A673 (cell line): ENCODE measurements around the gene ZNF518B. TPM values are rescaled to one million over a fixed set of nuclear protein-coding genes. Genes with fewer than 3 reads are reported as not detected.

Experiments
- BruUV-seq: library from RNA; stranded (reverse); fragments of 400-500 nt; replicated peaks from 2 replicates; lab custom pipeline; 2021; lab: Mats Ljungman, UMichigan
- CTCF ChIA-PET: fragments of 300-600 bp; sonication (Branson Sonifier 250); formaldehyde crosslinking; loops from one replicate; lab custom pipeline; 2022; ENCODE audit warnings: antibody characterized with exemption; lab: Charles Lee
- POLR2A ChIA-PET: fragments of 300-600 bp; sonication (Branson Sonifier 250); formaldehyde crosslinking; loops from one replicate; lab custom pipeline; 2022; ENCODE audit warnings: antibody characterized with exemption; ENCODE audit not compliant: low non-redundant PET; lab: Charles Lee
- DNase-seq: peaks from one replicate; pipeline ENCODE4 v3.0.0-alpha.2; 2015; ENCODE audit warnings: low spot score
- H3K27ac ChIP-seq: fragments of 200-600 bp; sonication (generic); 2 replicates; pipeline ENCODE4 v1.5.1; 2016; ENCODE audit warnings: mixed run types, low read depth, mild to moderate bottlenecking, mixed read lengths, antibody characterized with exemption, low read length; ENCODE audit not compliant: poor library complexity, severe bottlenecking
- H3K27me3 ChIP-seq: fragments of 200-600 bp; sonication (generic); replicated peaks from 2 replicates; pipeline ENCODE4 v1.6.1; 2017; ENCODE audit warnings: mixed run types, low read depth, mild to moderate bottlenecking, mixed read lengths, antibody characterized with exemption, low read length; ENCODE audit not compliant: insufficient read depth, poor library complexity
- H3K36me3 ChIP-seq: fragments of 200-600 bp; sonication (generic); 2 replicates; pipeline ENCODE4 v1.6.1; 2016; ENCODE audit warnings: mixed run types, mild to moderate bottlenecking, mixed read lengths, antibody characterized with exemption, low read length; ENCODE audit not compliant: insufficient read depth, poor library complexity, severe bottlenecking
- H3K4me1 ChIP-seq: fragments of 200-600 bp; sonication (generic); 2 replicates; pipeline ENCODE4 v1.6.1; 2017; ENCODE audit warnings: mixed run types, mild to moderate bottlenecking, mixed read lengths, antibody characterized with exemption, low read length; ENCODE audit not compliant: insufficient read depth, poor library complexity, severe bottlenecking
- H3K4me3 ChIP-seq: fragments of 200-600 bp; sonication (generic); 2 replicates; pipeline ENCODE4 v1.5.1; 2016; ENCODE audit warnings: low read depth, mixed run types, mild to moderate bottlenecking, mixed read lengths, low read length; ENCODE audit not compliant: poor library complexity, severe bottlenecking
- H3K9me3 ChIP-seq: fragments of 200-600 bp; sonication (generic); 2 replicates; pipeline ENCODE4 v1.6.1; 2016; ENCODE audit warnings: mixed run types, low read depth, mild to moderate bottlenecking, mixed read lengths, antibody characterized with exemption, low read length; ENCODE audit not compliant: poor library complexity, severe bottlenecking
- EZH2 ChIP-seq: fragments of 200-600 bp; sonication (generic); IDR thresholded peaks from 2 replicates; pipeline ENCODE4 v1.6.1; 2017; ENCODE audit warnings: borderline replicate concordance, low read depth, mild to moderate bottlenecking, mixed read lengths, antibody characterized with exemption, low read length; ENCODE audit not compliant: poor library complexity, severe bottlenecking
- intact Hi-C: fragments of 100-400 bp; cut with micrococcal nuclease; formaldehyde crosslinking; loops from one replicate; pipeline ENCODE4 v1.10.0; 2022; ENCODE audit not compliant: unreplicated experiment
- total RNA-seq: library from RNA; stranded (reverse); gene quantifications from 2 replicates; pipeline ENCODE4 v1.2.3, GENCODE V29; 2021
- TF ChIP-seq, protein P1 (sequence below): fragments of 300-800, 200-600 bp; sonication (generic); conservative IDR thresholded peaks from 2 replicates; pipeline ENCODE4 v1.5.1; 2017; ENCODE audit warnings: low read depth, mild to moderate bottlenecking, antibody characterized with exemption, low read length, moderate library complexity, mixed read lengths

The ZNF518B gene
- total RNA-seq, 1 experiment from 2014 or later = not detected

DNA sequence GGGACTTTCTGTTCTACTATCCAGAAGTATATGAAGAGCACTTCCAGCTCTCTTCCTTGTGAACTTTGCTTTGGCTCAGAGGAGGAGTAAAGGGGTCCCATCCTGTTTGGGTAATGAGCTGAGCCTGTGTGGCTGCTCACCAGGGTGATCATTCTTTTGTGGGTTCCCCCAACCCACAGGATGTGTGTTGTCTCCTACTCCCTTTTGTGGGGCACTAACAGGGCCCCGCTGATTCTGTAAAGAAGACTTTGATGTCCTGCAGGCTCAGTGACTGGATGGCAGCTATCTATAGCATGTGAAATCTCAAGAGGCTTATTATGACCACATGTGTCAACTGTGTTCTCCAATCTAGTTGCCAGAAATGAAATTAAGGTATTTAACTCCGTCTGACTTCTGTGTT is 40.8 kb downstream of the ZNF518B start:
- Histone ChIP-seq H3K27me3 (no peaks in the 10 kb centered on the region), H3K4me3 (no peak overlapping the region), H3K4me1 (no peaks in the 10 kb centered on the region), H3K27ac (no peak overlapping the region), H3K9me3 (no peaks in the 10 kb centered on the region), H3K36me3 (no peaks in the 10 kb centered on the region)
- ChIA-PET CTCF (no interaction called here), POLR2A (no interaction called here)
- TF ChIP-seq EZH2 = no peak
- TF ChIP-seq, protein P1, sequence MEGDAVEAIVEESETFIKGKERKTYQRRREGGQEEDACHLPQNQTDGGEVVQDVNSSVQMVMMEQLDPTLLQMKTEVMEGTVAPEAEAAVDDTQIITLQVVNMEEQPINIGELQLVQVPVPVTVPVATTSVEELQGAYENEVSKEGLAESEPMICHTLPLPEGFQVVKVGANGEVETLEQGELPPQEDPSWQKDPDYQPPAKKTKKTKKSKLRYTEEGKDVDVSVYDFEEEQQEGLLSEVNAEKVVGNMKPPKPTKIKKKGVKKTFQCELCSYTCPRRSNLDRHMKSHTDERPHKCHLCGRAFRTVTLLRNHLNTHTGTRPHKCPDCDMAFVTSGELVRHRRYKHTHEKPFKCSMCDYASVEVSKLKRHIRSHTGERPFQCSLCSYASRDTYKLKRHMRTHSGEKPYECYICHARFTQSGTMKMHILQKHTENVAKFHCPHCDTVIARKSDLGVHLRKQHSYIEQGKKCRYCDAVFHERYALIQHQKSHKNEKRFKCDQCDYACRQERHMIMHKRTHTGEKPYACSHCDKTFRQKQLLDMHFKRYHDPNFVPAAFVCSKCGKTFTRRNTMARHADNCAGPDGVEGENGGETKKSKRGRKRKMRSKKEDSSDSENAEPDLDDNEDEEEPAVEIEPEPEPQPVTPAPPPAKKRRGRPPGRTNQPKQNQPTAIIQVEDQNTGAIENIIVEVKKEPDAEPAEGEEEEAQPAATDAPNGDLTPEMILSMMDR = no peak
- BruUV-seq = no TSS peak
- DNase-seq = no peak
- intact Hi-C loops = no loop called here

DNA sequence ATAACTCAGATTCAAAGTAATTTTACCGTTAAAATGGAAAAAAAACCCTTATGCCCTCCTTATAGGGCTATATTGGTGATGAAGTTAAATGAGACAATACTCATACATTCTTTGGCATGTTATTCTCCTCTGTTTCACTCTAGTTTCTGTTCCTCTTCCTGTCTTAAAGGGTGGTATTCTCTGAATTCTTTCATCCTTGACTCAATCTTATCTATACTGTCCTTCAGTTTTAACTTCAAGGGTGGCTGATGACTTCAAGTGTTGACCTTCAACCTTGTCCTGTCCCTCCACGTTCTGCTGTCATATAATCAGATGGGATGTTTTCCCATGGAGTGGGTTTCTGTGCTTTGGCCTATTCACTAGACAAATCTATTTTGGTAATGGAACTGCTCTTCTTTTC is 44.0 kb downstream of the ZNF518B start:
- intact Hi-C loops = no loop called here
- CTCF ChIA-PET = no interaction called here
- POLR2A ChIA-PET = no interaction called here

DNA sequence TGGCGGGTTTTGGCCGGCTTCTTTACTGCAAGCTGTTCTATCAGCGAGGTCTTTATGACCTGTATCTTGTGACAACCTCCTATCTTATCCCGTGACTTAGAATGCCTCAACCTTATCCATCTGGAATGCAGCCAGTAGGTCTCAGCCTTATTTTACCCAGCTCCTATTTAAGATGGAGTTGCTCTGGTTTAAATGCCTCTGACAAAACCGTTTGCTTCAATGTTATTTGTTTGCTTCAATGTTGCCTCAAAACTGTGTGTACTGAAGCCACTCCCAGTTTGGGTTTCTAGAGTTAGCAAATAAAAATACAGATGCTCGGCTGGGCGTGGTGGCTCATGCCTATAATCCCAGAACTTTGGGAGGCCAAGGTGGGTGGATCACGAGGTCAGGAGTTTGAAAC is 51.6 kb downstream of the ZNF518B start:
- ChIA-PET CTCF (no interaction called here), POLR2A (no interaction called here)
- TF ChIP-seq, protein P1 = no peak
- no peak for TF ChIP-seq EZH2
- Histone ChIP-seq H3K4me3 (no peak overlapping the region), H3K9me3 (no peaks in the 10 kb centered on the region), H3K36me3 (no peaks in the 10 kb centered on the region), H3K4me1 (no peaks in the 10 kb centered on the region), H3K27me3 (no peaks in the 10 kb centered on the region), H3K27ac (no peak overlapping the region)
- intact Hi-C loops = loop anchor here (1.0 kb wide), 1 partner anchor 18 kb away; no protein-coding TSS in a partner anchor
- DNase-seq = no peak
- BruUV-seq = no TSS peak

More for the DNA sequence above, 44.0 kb downstream of the ZNF518B start:
- Histone ChIP-seq H3K27ac (no peak overlapping the region), H3K27me3 (no peaks in the 10 kb centered on the region), H3K4me3 (no peak overlapping the region), H3K4me1 (no peaks in the 10 kb centered on the region), H3K36me3 (no peaks in the 10 kb centered on the region), H3K9me3 (no peaks in the 10 kb centered on the region)
- BruUV-seq = no TSS peak
- DNase-seq = no peak
- no peak for TF ChIP-seq EZH2
- TF ChIP-seq, protein P1 = no peak
